Activated T-helper 1 cell treated with anti-CD3 and anti-CD28 coated beads, Interleukin-12 subunit alpha, Interleukin-12 subunit beta, Interleukin-2, Interleukin-4 antibody, amounts not matched to agents 30 ng/mL and 10 ng/mL and 1 ng/mL, durations not matched to agents 14 hours and 24 hours and 36 hours (primary cell): ENCODE measurements around the gene RAB9B. TPM values are rescaled to one million over a fixed set of nuclear protein-coding genes. Genes with fewer than 3 reads are reported as not detected.

Experiments
- DNase-seq: peaks from one replicate; pipeline ENCODE4 v3.0.0; 2021; ENCODE audit warnings: low spot score
- H3K27ac Mint-ChIP-seq: one replicate; pipeline ENCODE4 v1.8.0; 2021; ENCODE audit warnings: mild to moderate bottlenecking, mixed read lengths
- H3K27me3 Mint-ChIP-seq: one replicate; pipeline ENCODE4 v1.8.0; 2022; ENCODE audit warnings: mild to moderate bottlenecking, moderate library complexity, mixed read lengths; ENCODE audit not compliant: insufficient read depth
- H3K36me3 Mint-ChIP-seq: one replicate; pipeline ENCODE4 v1.8.0; 2021; ENCODE audit warnings: low read depth, mixed read lengths
- H3K4me1 Mint-ChIP-seq: one replicate; pipeline ENCODE4 v1.8.0; 2021; ENCODE audit warnings: low read depth, mixed read lengths
- H3K4me3 Mint-ChIP-seq: one replicate; pipeline ENCODE4 v1.8.0; 2021; ENCODE audit warnings: mild to moderate bottlenecking, moderate library complexity, mixed read lengths
- H3K9me3 Mint-ChIP-seq: one replicate; pipeline ENCODE4 v1.8.0; 2021; ENCODE audit warnings: mixed read lengths
- intact Hi-C: fragments of 100-400 bp; cut with micrococcal nuclease; formaldehyde crosslinking; loops from one replicate; pipeline ENCODE4 v1.15.1; 2024
- total RNA-seq: library from RNA; stranded (reverse); gene quantifications from 2 replicates; pipeline ENCODE4 v1.2.3, GENCODE V29; 2022

The RAB9B gene
- total RNA-seq, 1 donor from 2014 or later: 0.18 TPM

DNA sequence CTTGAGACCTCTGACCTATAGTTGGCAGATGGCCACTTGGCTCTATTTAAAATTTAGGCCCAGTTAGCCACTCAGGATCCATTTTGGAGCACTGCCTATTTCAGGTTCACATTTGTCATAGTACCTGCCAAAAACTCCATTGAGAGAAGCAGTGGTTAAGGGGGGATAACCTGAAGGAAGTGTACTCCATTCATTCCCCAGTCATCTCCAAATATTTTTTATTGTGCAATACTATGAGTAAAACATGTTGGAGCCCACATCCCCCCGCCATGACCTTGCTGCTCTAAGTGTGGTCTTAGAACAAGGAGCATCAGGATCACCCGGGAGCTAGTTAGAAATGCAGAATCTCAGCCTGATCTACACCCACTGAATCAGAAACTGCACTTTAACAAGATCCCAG is 34.4 kb downstream of the RAB9B start:
- no peak for DNase-seq
- peaks cover 4% of the 10 kb centered on the region for H3K27me3 Mint-ChIP-seq
- H3K9me3 Mint-ChIP-seq: no peaks in the 10 kb centered on the region
- H3K27ac Mint-ChIP-seq: no peak overlapping the region
- H3K4me3 Mint-ChIP-seq: no peak overlapping the region
- no peaks in the 10 kb centered on the region for H3K36me3 Mint-ChIP-seq
- intact Hi-C loops: no loop called here
- H3K4me1 Mint-ChIP-seq: peaks cover 15% of the 10 kb centered on the region

DNA sequence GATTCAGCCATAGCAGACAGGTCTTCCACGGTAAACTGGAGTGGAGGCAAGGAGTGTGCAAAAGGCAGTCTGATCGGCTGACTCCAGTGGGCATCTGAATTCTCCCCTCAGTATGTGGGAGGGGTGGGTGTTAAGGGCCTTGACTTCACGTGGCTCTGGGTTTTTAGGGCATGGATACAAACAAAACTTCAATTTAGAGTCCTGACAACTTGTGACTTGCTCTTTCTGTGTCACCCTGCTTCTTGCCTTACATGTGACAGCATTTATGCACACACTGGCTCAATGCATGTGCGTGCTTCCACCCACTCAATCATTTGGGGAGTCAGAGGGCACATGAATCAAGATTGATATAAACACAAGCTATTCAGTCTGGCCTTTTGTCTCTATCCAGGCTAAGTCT is 37.9 kb downstream of the RAB9B start:
- Mint-ChIP-seq H3K4me1 (no peaks in the 10 kb centered on the region), H3K27ac (no peak overlapping the region), H3K27me3 (peaks cover 7% of the 10 kb centered on the region), H3K36me3 (no peaks in the 10 kb centered on the region), H3K4me3 (no peak overlapping the region), H3K9me3 (no peaks in the 10 kb centered on the region)
- DNase-seq: no peak
- intact Hi-C loops: no loop called here

DNA sequence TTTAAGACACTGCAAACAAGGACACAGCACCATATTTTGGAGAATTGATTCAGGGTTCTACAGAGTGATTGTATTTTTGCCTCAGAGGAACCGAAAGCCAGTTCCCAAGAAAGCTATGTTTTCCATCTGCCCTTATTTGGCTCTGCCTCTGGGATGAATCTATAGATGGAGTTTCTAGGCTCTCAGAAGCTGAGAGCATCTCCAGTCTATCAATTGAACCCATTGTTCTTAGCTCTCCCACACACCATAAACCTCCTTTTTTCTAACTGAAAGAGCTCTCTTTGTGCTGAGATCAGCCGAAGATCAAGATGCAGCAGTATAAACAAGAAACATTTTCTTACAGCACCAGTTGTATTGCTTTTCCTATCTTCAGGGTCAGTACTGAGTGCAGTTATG is 38.5 kb downstream of the RAB9B start:
- Mint-ChIP-seq H3K4me3 (no peak overlapping the region), H3K27me3 (peaks cover 12% of the 10 kb centered on the region), H3K4me1 (no peaks in the 10 kb centered on the region), H3K27ac (no peak overlapping the region), H3K9me3 (no peaks in the 10 kb centered on the region), H3K36me3 (no peaks in the 10 kb centered on the region)
- intact Hi-C loops: no loop called here
- DNase-seq: no peak

DNA sequence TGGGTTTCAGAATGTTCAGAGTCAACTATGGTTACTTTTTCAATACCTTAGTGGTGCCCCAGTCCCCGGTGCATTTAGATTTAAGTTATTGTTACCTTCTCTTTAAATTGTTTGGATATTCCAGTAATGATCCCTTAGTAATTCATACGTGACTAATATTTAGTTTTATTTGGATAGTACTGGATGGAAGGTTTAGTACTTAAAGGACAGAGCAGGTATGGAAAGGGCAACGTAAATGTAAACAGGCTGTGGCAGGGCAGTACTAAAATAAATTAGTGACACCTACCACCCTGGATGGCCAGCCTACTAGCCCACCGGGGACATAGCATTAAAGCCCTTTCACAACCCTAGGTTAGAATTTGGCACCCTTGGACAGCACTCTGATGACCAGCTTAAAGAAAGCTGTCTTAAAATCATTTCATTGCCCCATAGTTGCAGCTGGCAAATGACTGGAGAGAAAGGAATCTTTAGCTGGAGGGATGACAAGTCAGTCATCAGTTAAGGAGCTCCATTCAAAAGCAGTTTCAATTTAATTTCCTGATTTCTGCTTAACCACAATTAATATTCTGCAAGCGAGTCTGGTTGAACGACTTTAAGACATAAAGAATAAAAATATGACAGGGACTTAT is 39.0 kb downstream of the RAB9B start:
- Mint-ChIP-seq H3K4me1 (no peaks in the 10 kb centered on the region), H3K27ac (no peak overlapping the region), H3K4me3 (no peak overlapping the region), H3K9me3 (no peaks in the 10 kb centered on the region), H3K36me3 (no peaks in the 10 kb centered on the region), H3K27me3 (peaks cover 12% of the 10 kb centered on the region)
- intact Hi-C loops: no loop called here
- no peak for DNase-seq

DNA sequence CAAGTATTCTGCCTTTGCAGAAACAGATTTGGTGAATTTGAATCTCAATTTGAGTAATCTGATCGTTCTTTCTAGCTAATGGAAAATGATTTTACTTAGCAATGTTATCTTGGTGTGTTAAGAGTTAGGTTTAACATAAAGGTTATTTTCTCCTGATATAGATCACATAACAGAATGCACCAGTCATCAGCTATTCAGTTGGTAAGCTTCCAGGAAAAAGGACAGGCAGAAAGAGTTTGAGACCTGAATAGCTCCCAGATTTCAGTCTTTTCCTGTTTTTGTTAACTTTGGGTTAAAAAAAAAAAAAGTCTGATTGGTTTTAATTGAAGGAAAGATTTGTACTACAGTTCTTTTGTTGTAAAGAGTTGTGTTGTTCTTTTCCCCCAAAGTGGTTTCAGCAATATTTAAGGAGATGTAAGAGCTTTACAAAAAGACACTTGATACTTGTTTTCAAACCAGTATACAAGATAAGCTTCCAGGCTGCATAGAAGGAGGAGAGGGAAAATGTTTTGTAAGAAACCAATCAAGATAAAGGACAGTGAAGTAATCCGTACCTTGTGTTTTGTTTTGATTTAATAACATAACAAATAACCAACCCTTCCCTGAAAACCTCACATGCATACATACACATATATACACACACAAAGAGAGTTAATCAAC is 40.1 kb downstream of the RAB9B start:
- Mint-ChIP-seq H3K27me3 (peaks cover 14% of the 10 kb centered on the region), H3K9me3 (no peaks in the 10 kb centered on the region), H3K36me3 (no peaks in the 10 kb centered on the region), H3K4me1 (no peaks in the 10 kb centered on the region), H3K27ac (no peak overlapping the region), H3K4me3 (no peak overlapping the region)
- DNase-seq: no peak
- intact Hi-C loops: no loop called here

DNA sequence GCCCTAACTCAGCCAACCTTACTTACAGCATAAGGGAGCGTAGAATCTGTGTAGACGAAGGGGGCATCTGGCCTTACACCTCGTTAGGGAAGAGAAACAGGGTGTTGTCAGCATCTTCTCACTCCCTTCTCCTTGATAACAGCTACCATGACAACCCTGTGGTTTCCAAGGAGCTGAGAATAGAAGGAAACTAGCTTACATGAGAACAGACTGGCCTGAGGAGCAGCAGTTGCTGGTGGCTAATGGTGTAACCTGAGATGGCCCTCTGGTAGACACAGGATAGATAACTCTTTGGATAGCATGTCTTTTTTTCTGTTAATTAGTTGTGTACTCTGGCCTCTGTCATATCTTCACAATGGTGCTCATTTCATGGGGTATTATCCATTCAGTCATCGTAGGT is 40.8 kb downstream of the RAB9B start:
- no peak for DNase-seq
- intact Hi-C loops: no loop called here
- Mint-ChIP-seq H3K4me3 (no peak overlapping the region), H3K4me1 (no peaks in the 10 kb centered on the region), H3K9me3 (no peaks in the 10 kb centered on the region), H3K36me3 (no peaks in the 10 kb centered on the region), H3K27me3 (peaks cover 14% of the 10 kb centered on the region), H3K27ac (no peak overlapping the region)

DNA sequence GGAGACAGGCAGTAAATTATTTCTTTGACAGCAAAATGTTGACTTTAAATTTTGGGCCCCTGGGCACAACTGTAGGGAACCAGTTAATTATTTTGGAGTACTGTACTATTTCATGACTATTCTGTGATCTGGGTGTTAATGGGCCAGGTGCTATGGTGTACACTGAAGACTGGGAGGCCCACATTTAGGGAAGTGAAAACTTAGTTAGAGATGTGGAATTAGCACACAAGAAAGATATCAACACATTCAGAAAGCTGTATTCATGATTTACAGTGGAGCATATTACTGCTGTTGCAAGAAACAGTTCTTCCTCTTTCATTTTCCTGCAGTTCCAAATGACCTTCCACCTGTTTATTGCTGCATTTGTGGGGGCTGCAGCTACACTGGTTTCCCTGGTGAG is 43.1 kb downstream of the RAB9B start:
- no peaks in the 10 kb centered on the region for H3K36me3 Mint-ChIP-seq
- intact Hi-C loops: no loop called here
- H3K27me3 Mint-ChIP-seq: peaks cover 16% of the 10 kb centered on the region
- no peak for DNase-seq
- H3K4me1 Mint-ChIP-seq: no peaks in the 10 kb centered on the region
- no peak overlapping the region for H3K4me3 Mint-ChIP-seq
- no peaks in the 10 kb centered on the region for H3K9me3 Mint-ChIP-seq
- no peak overlapping the region for H3K27ac Mint-ChIP-seq

DNA sequence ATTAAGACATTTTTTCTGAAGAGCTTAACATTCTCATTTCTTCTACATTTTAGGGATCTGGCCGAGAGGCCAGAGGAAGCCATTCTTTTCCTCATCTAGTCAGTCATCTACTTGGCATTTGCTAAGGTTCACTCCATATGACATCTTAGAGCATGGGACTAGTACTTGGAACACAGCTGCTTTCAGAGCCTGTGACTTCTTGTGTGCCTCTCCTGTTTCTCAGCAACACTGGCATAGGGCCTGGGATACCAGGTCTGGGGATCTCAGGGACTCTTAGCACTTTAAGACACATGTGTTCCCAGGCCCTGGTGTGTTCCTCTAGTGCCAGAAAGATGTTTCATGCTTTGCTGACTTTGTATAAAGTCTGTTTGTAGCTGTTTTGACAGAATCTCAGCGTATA is 48.1 kb downstream of the RAB9B start:
- peaks cover 7% of the 10 kb centered on the region for H3K27me3 Mint-ChIP-seq
- intact Hi-C loops: no loop called here
- H3K4me1 Mint-ChIP-seq: no peaks in the 10 kb centered on the region

DNA sequence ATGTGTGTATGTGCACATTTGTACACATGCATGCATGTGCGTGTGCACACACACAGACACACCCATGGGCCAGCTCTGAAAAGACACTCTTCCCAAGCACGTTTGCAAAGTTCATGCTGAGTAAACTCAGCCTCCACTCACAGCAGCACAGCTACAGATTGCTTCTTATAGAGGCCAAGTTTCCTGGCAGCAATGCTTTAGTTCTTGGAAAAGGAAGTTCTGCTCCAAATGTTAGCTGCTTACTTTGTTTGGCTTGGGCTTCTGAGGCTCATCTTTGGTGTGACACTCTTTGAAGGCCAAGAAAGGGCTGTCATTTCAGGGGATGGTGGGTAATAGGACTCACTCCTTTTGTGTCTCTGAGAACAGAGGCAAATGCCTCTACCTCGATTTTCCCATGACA is 48.9 kb downstream of the RAB9B start:
- Mint-ChIP-seq H3K4me1 (no peaks in the 10 kb centered on the region), H3K9me3 (no peaks in the 10 kb centered on the region), H3K27me3 (peaks cover 6% of the 10 kb centered on the region), H3K36me3 (no peaks in the 10 kb centered on the region), H3K27ac (no peak overlapping the region), H3K4me3 (no peak overlapping the region)
- DNase-seq: no peak
- intact Hi-C loops: no loop called here

More for the DNA sequence above, 48.1 kb downstream of the RAB9B start:
- Mint-ChIP-seq H3K4me3 (no peak overlapping the region), H3K9me3 (no peaks in the 10 kb centered on the region), H3K27ac (no peak overlapping the region), H3K36me3 (no peaks in the 10 kb centered on the region)
- no peak for DNase-seq

DNA sequence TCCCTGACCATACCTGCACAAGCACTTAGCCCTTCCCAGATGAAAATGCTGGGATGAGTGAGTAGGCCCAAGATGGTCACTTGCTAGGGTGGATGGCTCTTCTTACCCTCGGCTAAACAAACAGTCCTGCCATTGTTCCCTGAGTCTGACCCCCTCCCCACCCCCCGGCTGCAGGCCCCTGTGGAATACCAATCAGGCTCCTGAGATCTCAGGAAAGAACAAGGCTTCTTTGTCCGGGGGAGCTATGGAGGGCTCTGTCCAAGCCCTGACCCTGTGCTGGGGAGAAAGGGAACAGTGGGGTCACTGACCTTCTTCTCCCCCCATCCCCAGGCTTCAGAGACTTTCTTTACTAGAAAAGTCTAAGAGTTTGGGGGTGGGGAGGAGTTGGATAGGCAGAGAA is 49.4 kb downstream of the RAB9B start:
- H3K9me3 Mint-ChIP-seq: no peaks in the 10 kb centered on the region
- no peak overlapping the region for H3K27ac Mint-ChIP-seq
- no peaks in the 10 kb centered on the region for H3K4me1 Mint-ChIP-seq
- no peaks in the 10 kb centered on the region for H3K36me3 Mint-ChIP-seq
- intact Hi-C loops: no loop called here
- peaks cover 8% of the 10 kb centered on the region for H3K27me3 Mint-ChIP-seq
- no peak overlapping the region for H3K4me3 Mint-ChIP-seq
- no peak for DNase-seq

DNA sequence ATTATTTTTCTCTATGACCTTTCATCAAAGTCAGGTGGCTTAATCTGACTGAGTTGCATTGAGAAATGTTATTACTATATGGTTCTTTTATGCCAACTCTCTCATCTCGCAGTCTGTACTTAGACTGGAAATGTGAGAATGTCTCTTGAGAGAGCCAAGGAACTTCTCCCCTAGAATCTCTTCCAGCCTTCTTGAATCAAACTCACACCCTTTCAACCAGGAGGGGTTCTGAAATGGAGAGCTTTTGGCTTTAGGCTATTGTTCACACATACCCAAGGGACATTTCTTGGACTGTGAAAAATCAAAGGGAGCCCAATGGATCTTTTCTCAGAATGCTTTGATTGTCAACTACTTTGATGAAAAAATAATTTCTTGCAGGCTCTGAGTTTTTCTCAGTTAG is 50.4 kb downstream of the RAB9B start:
- Mint-ChIP-seq H3K4me3 (no peak overlapping the region), H3K27me3 (peaks cover 6% of the 10 kb centered on the region), H3K9me3 (no peaks in the 10 kb centered on the region), H3K4me1 (no peaks in the 10 kb centered on the region), H3K27ac (no peak overlapping the region), H3K36me3 (no peaks in the 10 kb centered on the region)
- intact Hi-C loops: no loop called here
- no peak for DNase-seq

DNA sequence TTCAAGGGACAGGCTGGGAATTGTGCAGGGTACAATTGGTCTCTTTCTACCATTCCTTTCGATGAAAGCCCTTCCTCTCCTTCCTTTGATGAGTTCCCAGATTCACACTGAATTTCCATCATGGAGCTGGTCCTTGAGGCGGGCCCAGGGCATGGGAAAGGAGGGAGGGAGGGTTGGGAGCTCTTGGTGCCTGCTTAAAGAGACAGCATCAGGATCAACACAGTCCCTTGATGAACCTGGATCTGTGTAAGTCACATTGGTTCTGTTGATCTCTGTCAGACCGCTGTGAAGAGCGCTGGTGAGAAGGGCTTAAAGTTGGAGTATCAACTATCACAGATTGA is 51.0 kb downstream of the RAB9B start:
- Mint-ChIP-seq H3K4me3 (no peak overlapping the region), H3K4me1 (no peaks in the 10 kb centered on the region)

DNA sequence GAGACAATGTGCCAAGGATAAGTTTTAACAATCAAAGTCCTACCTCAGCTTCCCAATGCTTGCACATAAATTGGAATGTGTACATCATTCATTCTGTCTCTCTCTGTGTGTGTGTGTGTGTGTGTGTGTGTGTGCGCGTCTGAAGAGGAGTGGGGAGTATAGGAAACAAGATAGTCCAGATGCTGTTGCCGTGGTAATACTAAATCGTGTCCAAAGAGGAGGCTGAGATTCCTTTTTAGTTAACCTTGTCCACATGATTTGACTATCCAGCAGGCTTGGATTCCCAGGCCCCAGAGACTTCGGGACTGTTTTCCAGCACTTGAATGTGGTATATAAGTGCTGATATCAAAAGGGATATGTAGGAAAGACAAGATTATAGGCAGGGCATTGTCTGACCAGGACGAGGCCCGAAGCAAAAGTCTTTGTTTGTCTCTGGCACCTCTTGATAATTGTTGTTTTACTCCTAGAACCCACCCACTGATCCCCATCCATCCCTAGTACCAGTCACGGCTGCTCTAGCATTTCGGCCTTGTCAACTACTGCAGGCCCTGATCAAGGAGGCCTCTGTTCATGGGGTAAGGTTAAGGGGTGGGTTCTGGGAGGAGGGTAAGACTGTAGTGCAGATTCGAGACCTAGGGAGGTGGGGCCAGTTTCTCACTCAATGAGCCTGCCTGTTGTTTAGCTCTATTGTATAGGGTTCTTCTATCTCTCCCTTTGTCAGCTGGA is 51.6 kb downstream of the RAB9B start:
- H3K9me3 Mint-ChIP-seq: no peaks in the 10 kb centered on the region
- H3K36me3 Mint-ChIP-seq: no peaks in the 10 kb centered on the region
- H3K27me3 Mint-ChIP-seq: peaks cover 5% of the 10 kb centered on the region
- H3K27ac Mint-ChIP-seq: no peak overlapping the region
- DNase-seq: no peak
- no peak overlapping the region for H3K4me3 Mint-ChIP-seq
- intact Hi-C loops: no loop called here
- H3K4me1 Mint-ChIP-seq: no peaks in the 10 kb centered on the region

More for the DNA sequence above, 51.0 kb downstream of the RAB9B start:
- Mint-ChIP-seq H3K27ac (no peak overlapping the region), H3K36me3 (no peaks in the 10 kb centered on the region), H3K9me3 (no peaks in the 10 kb centered on the region), H3K27me3 (peaks cover 6% of the 10 kb centered on the region)
- no peak for DNase-seq
- intact Hi-C loops: no loop called here
